ENCODE results near the gene CDH15. TPM values are rescaled to one million over a fixed set of nuclear protein-coding genes. Genes with fewer than 3 reads are reported as not detected.

CDH15 gene
- total and polyA plus RNA-seq, 2 of the 13 experiments (the other 11 are each of a cell fraction or from before 2014, with no cell fraction given) = 0.74 to 2.2 TPM

- TF ChIP-seq ZNF784 (CRISPR knock-in tag; IDR thresholded peaks at IDR 0.05; ENCODE audit: borderline replicate concordance) (peak; percentile 97), NFYB (CRISPR knock-in tag; IDR thresholded peaks at IDR 0.05) (no peak), TOPORS (CRISPR knock-in tag; IDR thresholded peaks at IDR 0.05) (peak; percentile 90), ZNF362 (CRISPR knock-in tag; IDR thresholded peaks at IDR 0.05; ENCODE audit: borderline replicate concordance) (peak; percentile 68; the same call in 1 of the 2 replicates), ZNF607 (CRISPR knock-in tag; IDR thresholded peaks at IDR 0.05; ENCODE audit: borderline replicate concordance) (peak; percentile 85; the same call in 1 of the 2 replicates), ELF4 (CRISPR knock-in tag; IDR thresholded peaks at IDR 0.05; ENCODE audit: borderline replicate concordance) (no peak), ZNF652 (CRISPR knock-in tag; IDR thresholded peaks at IDR 0.05; ENCODE audit: borderline replicate concordance, low read depth) (no peak), JARID2 (CRISPR knock-in tag; IDR thresholded peaks at IDR 0.05; ENCODE audit: insufficient replicate concordance) (no peak), PHF8 (CRISPR knock-in tag; IDR thresholded peaks at IDR 0.05) (peak; percentile 30; the same call in 1 of the 2 replicates), SNRNP70 (IDR thresholded peaks at IDR 0.05; ENCODE audit: low read depth, low read length) (no peak), ATM (IDR thresholded peaks at IDR 0.05; ENCODE audit: borderline replicate concordance) (no peak), ZNF577 (CRISPR knock-in tag; IDR thresholded peaks at IDR 0.05; ENCODE audit: borderline replicate concordance, low read depth) (no peak), ZNF691 (CRISPR knock-in tag; IDR thresholded peaks at IDR 0.05; ENCODE audit: borderline replicate concordance, low read depth) (peak; percentile 72; the same call in 1 of the 2 replicates), TAF1 (CRISPR knock-in tag; IDR thresholded peaks at IDR 0.05) (no peak), FOXP1 (IDR thresholded peaks at IDR 0.05) (no peak), FOXP1 (CRISPR knock-in tag; IDR thresholded peaks at IDR 0.05) (peak; percentile 30; the same call in 1 of the 2 replicates), CEBPZ (IDR thresholded peaks at IDR 0.05; ENCODE audit: low read length) (no peak), NR2F2 (IDR thresholded peaks at IDR 0.05; ENCODE audit: borderline replicate concordance, low read depth) (no peak), ZNF235 (CRISPR knock-in tag; IDR thresholded peaks at IDR 0.05; ENCODE audit: borderline replicate concordance) (peak; percentile 73; the same call in 1 of the 2 replicates), CAMTA2 (CRISPR knock-in tag; IDR thresholded peaks at IDR 0.05; ENCODE audit: borderline replicate concordance) (no peak), ZNF724P (CRISPR knock-in tag; IDR thresholded peaks at IDR 0.05; ENCODE audit: borderline replicate concordance) (peak; percentile 90; the same call in 1 of the 2 replicates)
Measured at GRCh38 chr16:89159066-89159849, 12.3 kb upstream of the CDH15 start (continued).
